ENCODE results near the gene AKAP14.
A peak's percentile ranks its signal among the peaks of the same experiment; 100 is the strongest.
"Not testable (repeated sequence)": the region's sequence is repeated elsewhere in the genome, so short reads cannot be mapped to it uniquely, and the experiment has no call there.

AKAP14 gene

DNA sequence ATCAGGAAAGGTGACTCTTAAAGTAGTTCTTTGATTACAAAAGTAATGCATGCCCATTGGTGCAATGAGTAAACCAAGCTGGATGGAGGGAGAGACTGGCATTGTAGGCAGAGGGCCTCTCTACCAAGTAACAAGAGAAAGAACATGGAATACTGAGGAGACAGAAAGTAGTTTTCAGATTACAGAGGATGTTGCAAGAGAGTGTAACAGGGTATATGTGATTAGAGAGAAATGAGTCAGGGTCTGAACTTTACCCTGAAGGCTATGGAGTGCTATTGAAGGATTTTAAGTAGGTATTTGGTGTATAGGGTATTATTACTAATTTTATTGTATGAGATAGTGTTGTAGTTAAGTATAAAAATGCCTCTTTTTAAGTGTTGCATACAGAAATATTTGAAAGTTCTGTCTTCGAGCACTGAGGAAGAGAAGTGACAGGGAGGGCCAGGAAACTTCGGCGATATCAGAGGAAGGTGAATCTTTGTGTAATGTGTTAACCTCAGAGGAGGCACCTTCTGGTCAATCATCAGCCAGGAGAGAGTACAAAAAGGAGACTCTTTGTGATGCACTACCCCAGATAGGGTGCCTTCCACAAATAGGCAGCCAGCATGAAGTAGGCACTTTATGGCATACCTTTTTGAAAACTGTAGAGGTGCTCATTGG, 39.7 kb downstream of the AKAP14 start:
- DNase-seq: no peak

- no peak for DNase-seq
These were observed 45.6 kb downstream of the AKAP14 start for GRCh38 chrX:119941336-119941735.

GRCh38 chrX:119942173-119942819, 46.6 kb downstream of the AKAP14 start:
- no peak for DNase-seq

- DNase-seq: no peak
These were observed 47.1 kb downstream of the AKAP14 start for GRCh38 chrX:119942831-119943184.

GRCh38 chrX:119943185-119943988, 47.7 kb downstream of the AKAP14 start, which contains the start of gene NKAP:
NKAP (minus strand) TSS chrX:119943751; CDS start chrX:119943605, 146 bp downstream.
- DNase-seq: peak; percentile 83

GRCh38 chrX:119945481-119945880, 49.8 kb downstream of the AKAP14 start:
- DNase-seq: no peak

DNA sequence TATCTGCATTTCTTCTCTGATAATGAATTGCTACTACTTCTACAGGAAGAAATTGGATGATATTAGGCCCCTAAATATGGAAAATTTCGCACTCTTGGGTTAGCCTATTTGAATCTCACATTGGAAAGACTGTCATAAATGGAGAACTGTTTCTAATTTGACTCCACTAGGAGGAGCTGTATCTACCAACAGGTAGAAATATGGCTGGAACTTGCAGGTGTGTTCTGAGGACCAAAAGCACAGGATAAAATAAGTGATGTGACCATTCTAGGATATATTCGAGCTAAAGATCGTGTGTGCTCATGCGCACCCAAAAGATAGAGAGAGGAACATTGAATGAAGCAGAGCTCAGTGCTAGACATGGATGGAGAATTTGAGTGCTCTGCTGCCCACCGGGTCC, 52.7 kb downstream of the AKAP14 start:
- DNase-seq: no peak

DNA sequence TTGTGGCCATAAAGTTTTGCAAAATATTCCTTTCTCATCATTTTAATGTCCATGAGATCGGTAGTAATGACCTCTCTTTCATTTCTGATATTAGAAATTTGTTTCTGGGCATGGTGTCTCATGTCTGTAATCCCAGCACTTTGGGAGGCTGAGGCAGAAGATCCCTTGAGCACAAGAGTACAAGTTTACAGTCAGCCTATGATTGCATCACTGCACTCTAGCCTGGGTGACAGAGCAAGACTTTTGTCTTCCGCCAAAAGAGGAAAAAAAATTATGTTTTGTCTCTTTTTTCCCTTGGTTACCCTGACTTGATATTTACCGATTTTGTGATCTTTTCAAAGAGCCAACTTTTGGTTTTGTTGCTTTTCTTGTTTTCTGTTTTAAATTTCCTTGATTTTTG, 58.7 kb downstream of the AKAP14 start:
- DNase-seq: no peak

- peak; percentile 69 for DNase-seq
These were observed 60.3 kb downstream of the AKAP14 start for GRCh38 chrX:119955807-119956570.

DNA sequence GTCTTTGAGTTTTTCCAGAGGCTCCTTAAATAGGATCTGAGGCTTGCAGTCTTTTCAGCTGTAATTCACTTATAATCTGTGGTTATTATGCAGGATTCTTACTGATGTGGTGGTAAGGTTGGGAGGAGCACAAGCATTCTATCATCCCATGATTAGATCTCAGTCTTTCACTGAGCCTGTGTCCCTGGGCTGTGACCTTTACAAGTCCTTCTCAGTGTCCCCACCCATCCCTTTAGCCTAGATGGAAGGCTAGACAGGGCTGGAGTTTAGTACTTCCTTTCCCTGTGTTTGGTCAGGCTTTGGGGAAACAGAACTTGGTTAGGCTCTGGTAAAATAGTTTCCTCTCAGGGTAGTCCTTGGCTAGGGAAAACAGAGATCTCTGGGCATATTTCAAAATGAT, 64.9 kb downstream of the AKAP14 start:
- DNase-seq: no peak

DNA sequence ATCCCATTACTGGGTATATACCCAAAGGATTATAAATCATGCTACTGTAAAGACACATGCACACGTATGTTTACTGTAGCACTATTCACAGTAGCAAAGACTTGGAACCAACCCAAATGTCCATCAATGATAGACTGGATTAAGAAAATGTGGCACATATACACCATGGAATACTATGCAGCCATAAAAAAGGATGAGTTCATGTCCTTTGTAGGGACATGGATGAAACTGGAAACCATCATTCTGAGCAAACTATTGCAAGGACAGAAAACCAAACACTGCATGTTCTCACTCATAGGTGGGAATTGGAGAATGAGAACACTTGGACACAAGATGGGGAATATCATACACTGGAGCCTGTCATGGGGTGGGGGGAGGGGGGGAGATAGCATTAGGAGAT, 71.1 kb downstream of the AKAP14 start:
- DNase-seq: not testable (repeated sequence)

Measured in activated CD4-positive, alpha-beta T cell treated with anti-CD3 and anti-CD28 coated beads, Interleukin-2, amount 50 U/mL, for 16 hours (primary cell).